GM21737 (cell line): ENCODE measurements around the gene LMF2.

Experiments used
- ATAC-seq: cut with Tn5 transposase; IDR thresholded peaks from one replicate; pipeline ENCODE4 v1.9.1; 2021; ENCODE audit warnings: mild to moderate bottlenecking, moderate library complexity; ENCODE audit not compliant: unreplicated experiment

LMF2 gene

DNA sequence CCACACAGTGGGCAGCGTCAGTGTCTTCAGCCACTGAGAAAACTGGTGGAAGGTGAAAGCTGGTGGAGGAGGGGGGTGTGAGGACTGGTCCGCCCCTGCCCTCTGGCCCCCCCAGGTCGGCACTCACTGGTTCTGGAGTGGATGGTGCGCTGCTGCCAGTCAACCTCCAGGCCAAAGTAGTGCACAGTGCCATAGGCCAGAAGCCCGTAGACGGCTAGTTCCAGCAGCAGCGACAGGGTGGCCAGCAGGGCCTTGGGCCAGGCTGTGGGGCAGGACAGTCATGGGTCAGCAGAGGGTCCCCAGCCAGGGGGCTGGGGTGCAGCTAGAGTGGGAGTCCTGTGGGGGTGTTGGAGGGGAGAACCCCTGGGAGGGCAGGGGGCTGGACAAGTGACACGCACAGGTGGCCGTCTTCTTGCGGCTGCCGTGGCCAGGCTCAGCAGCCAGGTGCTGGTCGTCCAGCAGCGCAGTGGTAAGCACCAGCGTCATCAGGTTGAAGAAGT is 2.2 kb downstream of the LMF2 start:
- no peak for ATAC-seq

DNA sequence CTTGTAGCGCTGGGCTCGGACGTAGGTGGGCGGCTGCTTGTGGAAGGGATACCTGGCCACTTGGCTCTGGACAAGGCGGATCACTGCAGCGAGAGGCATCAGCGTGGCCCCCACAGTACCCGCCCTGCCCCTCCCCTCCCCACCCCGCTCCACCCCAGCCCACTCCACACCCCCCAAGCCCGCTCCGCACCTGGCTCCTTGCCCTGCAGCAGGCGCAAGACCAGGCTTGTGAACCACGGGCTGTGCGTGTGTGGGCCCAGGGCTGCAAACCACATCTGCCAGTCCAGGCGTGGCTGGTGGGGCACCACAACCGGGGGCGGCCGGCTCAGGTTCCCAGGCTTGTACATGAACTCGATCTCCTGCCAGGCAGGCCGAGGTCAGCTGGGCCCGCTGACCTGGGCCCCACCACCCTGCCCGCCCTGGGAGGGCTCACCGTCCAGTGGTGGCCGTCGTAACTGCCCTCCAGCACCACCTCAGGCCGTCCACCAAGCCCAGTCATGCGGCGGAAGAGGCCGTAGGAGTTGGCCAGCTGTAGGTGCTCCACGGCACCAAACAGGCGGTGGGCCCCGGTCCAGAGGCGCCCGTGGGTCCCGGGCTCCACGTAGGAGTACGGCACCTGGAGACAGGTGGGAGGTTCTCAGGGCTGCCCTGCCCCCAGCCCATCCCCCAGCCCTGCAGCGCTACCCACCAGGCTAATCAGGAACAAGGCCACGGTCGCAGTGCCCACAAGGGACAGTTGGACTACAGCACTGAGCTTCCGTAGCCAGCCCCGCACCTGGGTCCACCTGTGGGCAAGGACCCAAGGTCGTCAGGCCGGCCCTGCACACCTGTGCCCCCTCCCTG is 2.9 kb downstream of the LMF2 start:
- ATAC-seq, result no peak

DNA sequence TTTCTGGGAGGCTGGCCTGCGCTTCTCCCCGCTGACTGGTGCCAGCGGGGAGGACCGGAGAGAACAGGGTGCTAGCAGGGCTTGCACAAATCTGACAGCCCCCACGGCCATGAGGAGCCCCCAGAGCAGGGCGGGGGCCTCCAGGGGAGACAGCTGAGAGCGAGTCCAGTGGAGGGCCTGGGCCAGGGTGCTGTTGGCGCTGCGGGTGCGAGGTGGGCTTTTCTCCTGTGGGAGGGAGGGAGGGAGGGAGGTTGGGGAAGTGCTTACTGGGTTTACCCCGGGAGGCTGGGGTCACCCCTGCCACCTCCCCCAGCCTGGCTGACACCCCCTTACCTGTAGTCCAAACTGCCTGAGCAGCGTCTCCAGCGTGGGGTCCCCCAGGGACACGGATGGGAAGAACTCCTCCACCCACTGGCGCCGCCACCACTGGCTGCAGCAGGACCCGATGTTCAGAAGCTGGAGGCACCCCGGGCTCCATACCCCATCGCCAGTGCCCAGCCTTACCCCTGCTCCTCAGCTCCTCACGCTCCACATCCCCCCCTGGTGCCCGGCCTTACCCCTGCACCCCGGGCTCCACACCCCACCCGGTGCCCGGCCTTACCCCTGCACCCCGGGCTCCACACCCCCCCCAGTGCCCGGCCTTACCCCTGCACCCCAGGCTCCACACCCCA is 3.9 kb downstream of the LMF2 start:
- no peak for ATAC-seq

DNA sequence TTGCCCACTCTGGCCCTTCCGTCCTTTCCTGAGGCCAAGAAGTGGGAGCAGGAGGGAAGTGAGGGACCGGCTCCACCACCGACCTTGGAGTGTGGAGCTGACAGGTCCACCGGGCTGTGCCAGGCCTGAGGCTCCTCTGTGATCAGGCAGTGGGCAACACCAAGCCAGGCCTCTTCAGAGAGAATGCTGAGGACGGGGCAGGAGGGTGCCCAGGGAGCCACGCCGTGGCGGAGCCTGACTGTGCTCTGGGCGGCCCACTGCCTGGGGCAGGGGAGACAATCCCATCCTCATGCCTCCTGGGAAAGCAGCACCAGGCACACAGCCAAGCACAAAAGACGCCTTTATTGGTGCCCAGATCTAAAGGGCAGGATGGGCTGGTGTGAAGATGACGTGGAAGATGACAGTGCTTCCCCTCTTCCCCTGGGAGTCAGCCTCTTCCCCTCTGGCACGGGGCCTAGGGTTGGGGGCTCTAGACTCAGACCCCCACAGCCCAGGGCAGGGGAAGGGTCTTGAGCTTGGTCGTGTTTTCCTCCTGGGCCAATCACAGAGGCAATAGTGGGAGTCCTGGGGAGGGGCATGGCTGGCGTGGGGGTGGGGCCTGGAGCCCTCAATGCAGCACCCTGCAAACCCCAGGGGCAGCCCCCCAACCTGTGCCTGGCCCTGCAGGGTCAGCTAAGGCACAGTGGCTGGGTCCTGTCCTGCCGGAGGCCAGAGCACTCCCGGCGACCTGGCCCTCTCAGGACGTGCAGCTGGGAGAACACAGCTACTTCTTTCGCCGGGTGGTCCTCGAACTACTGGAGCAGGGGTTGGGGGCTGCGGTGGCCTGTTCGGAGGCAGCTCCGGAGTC is 4.7 kb downstream of the LMF2 start:
- no peak for ATAC-seq

DNA sequence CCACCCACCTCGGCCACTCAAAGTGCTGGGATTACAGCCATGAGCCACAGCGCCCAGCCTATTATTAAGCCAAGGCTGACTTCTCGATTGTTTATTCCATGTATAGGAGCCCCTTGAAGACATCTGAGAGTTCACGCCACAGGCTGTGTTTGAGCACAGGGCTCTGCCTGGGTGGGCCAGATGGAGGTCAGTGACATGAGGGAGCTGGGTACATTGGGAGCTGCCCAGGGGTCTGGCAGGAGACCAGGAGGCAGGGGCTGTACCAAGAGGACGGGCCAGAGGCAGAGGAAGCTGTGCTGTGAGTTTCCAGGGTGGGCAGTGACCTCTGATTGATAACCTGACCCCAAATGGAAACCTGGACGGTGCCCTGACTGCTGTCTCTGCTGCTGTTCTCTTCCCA is 5.4 kb downstream of the LMF2 start:
- no peak for ATAC-seq

DNA sequence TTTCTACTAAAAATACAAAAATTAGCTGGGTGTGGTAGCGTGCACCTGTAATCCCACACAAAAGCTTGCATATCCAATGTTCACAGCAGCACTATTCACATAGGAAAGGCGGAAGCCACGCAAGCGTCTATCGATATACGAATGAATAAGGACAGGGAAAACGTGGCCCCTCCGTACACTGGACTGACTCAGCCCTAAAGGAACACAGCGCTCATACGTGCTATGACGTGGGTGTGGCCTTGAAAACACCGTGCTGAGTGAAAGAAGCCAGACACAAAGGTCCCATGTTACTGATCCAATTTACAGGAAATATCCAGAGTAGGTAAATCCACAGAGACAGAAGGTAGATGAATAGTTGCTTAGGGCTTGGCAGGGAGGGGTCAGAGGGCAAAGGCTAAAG is 7.0 kb downstream of the LMF2 start:
- ATAC-seq, result no peak

DNA sequence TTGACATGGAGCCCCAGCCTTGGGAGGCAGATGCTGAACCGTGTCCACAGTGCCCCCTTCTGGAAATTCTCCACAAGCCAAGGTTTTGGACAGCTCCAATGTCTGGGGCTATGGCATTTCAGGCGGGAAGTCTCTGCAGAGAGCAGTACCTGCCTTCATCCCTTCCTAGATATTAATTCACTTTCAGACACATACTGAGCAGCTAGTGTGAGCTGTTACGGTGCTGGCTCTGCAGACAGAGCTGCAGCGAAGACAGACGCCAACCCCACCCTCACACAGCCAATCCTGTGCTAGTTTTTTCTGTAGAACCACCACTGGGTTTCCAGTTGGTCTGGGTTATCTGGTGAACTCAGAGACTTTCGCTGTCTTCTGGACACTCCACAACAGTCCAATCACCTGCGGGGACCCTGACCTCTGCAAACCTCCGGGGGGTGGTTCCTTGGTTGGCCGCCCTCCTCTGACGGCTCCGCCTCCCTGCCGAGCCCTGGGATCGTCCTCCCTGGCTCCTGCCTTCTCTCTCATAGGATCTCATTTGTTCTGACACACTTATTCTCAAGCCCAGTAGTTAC is 9.1 kb downstream of the LMF2 start:
- no peak for ATAC-seq

DNA sequence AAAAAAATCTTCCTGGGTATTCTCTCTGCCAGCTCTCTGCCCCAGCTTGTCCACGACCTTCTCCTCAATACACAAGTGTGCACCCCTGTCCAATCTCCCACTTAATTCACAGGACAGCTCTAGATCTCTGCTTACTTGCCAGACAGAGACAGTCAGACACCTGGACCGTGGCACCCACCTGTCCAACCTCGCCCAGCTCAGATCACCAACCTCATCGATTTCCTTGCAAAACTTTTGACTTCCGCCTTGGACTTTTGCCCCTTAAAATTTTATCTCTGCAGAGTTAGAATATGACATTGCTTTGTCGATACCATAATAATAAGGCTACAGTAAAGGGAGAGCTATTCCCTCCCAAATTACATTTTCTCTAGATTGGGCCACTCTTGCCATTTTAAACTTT is 10.4 kb downstream of the LMF2 start:
- ATAC-seq, result no peak

DNA sequence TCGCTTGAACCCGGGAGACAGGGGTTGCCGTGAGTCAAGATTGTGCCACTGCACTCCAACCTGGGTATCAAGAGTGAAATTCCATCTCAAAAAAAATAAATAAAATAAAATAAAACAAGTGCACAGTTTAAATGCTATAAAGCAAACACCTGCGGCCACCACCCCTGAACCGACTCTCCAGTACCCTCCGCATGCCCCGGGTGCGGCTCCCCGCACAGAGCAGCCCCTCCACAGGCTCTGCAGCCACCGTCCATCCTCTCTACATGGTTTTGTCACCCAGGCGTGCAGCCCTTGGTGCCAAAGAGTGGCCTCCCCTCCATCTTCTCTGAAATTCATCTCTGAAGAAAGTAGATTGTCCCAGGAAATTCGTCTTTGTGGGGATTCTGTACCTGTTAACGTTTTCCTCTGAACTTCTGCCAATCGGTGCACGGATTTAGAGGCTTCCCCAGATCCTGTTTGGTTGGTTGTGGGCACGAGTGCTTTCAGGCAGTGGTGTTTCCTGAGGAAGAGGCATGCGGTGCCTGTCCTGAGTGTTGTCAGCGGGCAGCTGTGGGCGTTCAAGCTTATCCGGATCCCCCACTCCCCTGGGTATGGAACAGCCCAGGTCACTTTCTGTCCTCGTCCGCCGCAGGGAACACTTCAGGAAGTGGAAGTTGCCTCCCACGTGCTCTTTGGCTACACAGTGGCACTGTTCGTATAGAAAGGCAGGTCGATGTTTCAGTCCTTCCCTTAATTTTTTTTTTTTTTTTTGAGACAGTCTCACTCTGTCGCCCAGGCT is 16.8 kb downstream of the LMF2 start:
- no peak for ATAC-seq

DNA sequence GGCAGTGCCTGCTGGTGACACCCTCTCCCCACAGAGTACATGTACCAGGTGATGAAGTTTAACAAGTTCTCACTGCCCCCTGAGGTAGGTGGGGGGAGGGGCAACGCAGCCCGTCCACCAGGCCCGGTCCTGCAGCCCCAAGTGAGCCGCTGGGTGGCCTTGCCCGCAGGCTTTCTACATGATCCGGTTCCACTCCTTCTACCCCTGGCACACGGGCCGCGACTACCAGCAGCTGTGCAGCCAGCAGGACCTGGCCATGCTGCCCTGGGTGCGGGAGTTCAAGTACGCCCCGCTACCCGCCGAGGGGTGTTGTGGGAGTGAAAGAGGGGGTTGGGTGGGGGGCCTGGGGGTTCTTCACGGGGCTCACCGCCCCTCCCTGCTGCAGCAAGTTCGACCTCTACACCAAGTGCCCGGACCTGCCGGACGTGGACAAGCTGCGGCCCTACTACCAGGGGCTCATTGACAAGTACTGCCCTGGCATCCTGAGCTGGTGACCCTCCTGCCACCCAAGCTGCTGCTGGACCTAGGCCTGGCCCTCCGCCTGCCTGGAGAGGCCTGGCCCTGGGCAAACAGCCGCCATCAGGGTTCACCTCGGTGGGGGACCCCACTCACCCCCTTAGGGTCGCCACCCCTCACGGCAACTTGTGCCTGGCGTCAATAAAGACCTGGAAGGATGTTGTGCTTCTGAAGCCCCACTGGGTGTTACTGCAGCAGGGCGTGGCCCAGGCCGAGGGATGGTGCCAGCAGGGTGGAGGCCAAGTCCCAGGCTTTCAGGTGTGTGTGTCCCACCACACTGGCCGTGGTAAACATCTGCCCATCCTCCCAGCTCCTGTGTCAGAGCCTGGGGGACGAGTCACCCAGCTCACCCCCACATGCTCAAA is 17.9 kb downstream of the LMF2 start:
- no peak for ATAC-seq

DNA sequence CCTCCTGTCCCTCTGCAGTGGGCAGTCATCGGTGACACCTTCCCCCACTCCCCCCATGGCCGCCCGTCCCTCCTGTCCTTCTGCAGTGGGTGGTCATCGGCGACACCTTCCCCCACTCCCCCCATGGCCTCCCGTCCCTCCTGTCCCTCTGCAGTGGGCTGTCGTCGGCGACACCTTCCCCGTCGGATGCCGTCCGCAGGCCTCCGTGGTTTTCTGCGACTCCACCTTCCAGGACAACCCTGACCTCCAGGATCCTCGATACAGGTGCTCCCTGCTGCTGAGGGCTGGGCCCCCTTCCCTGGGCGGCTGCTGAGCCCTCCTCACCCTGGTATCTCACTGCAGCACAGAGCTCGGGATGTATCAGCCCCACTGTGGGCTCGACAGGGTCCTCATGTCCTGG is 18.6 kb downstream of the LMF2 start:
- ATAC-seq, result no peak

DNA sequence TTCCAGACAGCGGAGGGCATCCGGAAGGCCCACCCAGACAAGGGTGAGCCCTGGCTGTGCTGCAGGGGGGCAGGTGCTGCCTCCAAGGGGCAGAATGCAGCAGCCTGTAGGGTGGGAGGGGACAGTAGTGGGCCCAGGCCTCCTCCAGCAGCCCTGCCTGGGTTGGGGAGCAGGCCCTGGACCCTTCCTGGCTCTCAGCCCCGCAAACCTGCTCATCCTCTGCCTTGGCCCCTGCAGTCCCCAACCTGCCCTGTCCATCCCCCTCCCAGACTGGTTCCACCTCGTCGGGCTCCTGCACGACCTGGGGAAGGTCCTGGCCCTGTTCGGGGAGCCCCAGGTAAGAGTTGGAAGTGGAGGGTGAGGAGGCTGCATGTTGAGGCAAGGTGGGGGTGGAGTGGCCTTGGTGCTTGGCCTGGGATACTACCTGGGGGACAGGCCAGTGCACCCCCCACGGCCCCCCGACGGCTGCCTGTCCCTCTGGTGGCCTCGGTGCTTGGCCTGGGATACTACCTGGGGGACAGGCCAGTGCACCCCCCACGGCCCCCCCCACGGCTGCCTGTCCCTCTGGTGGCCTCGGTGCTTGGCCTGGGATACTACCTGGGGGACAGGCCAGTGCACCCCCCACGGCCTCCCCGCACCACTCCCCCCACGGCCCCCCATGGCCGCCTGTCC is 19.4 kb downstream of the LMF2 start:
- no peak for ATAC-seq

DNA sequence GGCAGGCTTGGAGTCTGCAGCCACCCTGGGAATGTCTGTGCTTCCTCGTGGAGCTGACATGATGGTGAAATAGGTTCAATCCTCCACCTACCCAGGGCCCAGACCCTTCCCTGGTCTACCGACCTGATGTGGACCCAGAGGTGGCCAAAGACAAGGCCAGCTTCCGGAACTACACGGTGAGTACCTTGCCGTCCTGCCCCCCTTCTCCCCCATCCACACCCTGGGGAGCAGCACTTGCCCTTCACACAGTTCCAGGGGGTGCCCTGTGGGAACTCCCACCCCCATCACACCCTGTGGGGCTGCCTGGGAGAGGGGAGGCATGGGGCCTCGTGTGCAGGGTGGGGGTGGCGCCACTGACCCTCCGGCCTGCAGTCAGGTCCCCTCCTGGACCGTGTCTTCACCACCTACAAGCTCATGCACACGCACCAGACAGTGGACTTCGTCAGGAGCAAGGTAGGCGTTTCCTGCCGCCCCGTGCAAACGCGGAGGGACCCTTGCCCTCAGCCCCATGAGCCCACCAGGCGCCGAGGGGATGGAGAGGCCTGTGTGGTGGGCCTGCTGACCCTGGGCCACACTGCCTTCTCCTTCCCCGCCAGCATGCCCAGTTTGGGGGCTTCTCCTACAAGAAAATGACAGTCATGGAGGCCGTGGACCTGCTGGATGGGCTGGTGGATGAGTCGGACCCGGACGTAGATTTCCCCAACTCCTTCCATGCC is 20.1 kb downstream of the LMF2 start:
- ATAC-seq, result no peak

DNA sequence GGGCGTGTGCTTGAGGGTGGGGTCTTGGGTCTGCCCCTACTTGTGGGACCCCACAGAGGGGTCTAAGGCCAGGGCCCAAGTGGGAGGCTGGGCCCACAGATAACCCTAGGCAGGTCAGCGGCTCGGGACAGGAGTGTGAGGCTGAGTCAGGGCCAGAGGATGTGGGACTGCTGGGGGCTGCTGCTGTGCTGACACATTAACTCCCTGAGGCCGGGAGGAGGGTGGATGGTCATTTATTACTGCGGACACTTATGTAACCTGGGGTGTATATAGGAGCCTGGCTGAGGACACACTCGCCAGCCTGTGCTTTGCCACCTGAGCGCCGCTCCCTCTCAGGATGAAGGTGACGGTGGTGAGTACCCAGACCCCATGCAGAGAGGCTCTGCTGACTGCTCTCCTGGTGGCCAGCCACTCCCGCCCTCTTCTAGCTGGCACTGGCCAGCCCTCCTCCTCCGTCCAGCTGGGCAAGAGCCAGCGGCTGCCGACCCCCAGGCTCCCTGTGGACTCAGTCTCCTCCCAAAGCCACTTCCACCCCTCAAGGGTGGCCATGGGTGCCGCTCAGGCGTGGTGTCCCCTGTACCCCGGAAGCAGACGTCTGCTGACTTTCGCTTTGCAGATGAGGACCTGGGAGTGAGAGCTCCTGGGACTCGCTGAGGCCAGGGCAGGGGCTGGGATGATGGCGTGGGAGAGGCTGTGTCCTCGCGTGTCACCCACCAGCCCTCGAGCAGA is 20.8 kb downstream of the LMF2 start, which contains the start of gene MIOX:
TSS of gene MIOX (plus strand) at position 299 of the 729 bp plus-strand sequence. CDS start at position 338, 39 bp downstream.
- no peak for ATAC-seq

DNA sequence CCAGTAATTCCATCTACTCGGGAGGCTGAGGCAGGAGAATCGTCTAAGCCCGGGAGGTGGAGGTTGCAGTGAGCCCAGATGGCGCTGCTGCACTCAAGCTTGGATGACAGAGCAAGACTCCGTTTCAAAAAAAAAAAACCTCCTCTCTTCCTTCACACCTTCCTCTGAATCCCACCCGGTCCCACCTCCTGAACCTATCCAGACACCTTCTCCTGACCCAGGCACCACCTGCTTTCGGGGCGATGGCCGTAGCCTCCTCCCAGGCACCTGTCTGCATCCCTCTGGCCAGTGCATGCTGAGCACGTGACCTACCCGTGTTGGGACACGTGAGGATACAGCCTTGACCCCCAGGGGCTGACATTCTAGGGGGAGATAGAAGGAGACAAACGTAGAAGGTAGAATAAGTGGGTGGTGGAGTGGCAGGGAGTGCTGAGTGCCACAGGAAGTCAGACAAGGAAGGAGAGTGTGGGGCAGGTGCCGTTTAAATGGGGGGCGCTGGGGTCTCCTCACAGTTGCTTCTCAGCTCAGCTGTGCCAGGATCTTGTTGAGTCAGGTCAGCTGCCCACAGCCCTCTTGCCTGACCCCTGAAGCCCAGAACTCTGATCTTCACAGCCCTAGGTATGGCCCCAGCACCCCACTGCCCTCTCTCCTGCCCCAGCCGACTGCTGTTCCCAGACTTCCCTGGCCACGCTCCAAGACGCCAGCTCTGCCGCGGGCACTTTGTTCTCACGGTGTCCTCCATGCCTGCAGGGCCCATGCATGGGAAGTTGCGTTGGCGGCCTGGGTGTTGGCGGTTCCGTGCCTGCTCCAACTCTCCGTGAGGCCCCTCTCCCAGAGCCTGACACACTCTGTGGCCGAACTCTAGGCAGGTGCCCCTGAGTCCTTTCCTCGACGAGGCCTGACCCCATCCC is 22.0 kb downstream of the LMF2 start:
- ATAC-seq, result no peak
